SK-N-SH (cell line): Measurements from ENCODE around the gene ZSWIM1. TPM values are rescaled to one million over a fixed set of nuclear protein-coding genes. Genes with fewer than 3 reads are reported as not detected.

Experiments
- CTCF ChIA-PET: fragments of 300-600, 350-600 bp; formaldehyde crosslinking; extraction: SDS; loops from one replicate; lab custom pipeline; 2021; lab: Yijun Ruan, JAX
- POLR2A ChIA-PET: fragments of 350-600 bp; sonication (Branson Sonifier 250); formaldehyde crosslinking; extraction: SDS; loops from one replicate; lab custom pipeline; 2020; ENCODE audit warnings: antibody characterized with exemption, inconsistent platforms; lab: Yijun Ruan, JAX
- DNase-seq: peaks from one replicate; pipeline ENCODE4 v3.0.0; 2012
- H2AFZ ChIP-seq: fragments of 200-600 bp; sonication (generic); 2 replicates; pipeline ENCODE4 v1.8.1; 2016; ENCODE audit warnings: antibody characterized with exemption, mild to moderate bottlenecking, low read depth
- H3F3A ChIP-seq: fragments of 200-600 bp; sonication (generic); replicated peaks from 2 replicates; pipeline ENCODE3; 2016; ENCODE audit warnings: antibody characterized with exemption, mild to moderate bottlenecking; ENCODE audit not compliant: insufficient read depth
- H3K27ac ChIP-seq, 2 experiments: fragments of 200-500 bp in 1 of 2; fragments of 200-600 bp in 1 of 2; sonication (Bioruptor generic) in 1 of 2; sonication (generic), shearing (Covaris generic) in 1 of 2; 2 replicates each; pipeline versions ENCODE4 v1.5.1 to v1.6.1; 2014 to 2016; ENCODE audit warnings: low read depth in 2 of 2, inconsistent platforms in 1 of 2, low read length in 1 of 2, mild to moderate bottlenecking in 1 of 2, mixed read lengths in 1 of 2
- H3K27me3 ChIP-seq: fragments of 200-600 bp; sonication (generic), shearing (Covaris generic); 2 replicates; pipeline ENCODE4 v1.6.1; 2016; ENCODE audit warnings: mixed run types; ENCODE audit not compliant: insufficient read depth
- H3K36me3 ChIP-seq, 2 experiments: fragments of 200-500 bp in 1 of 2; fragments of 200-600 bp in 1 of 2; sonication (Bioruptor generic) in 1 of 2; sonication (generic) in 1 of 2; replicated peaks in 1 of 2; 2 replicates each; pipeline versions ENCODE3 to v1.5.1; 2014 to 2016; ENCODE audit warnings: low read length in 1 of 2, mild to moderate bottlenecking in 1 of 2; ENCODE audit not compliant: insufficient read depth in 2 of 2, control insufficient read depth in 1 of 2
- H3K4me1 ChIP-seq, 2 experiments: fragments of 200-500 bp in 1 of 2; fragments of 200-600 bp in 1 of 2; sonication (Bioruptor generic) in 1 of 2; sonication (generic), shearing (Covaris generic) in 1 of 2; 2 replicates each; pipeline versions ENCODE4 v1.5.1 to v1.6.1; 2014 to 2016; ENCODE audit warnings: low read depth in 1 of 2, low read length in 1 of 2, mixed run types in 1 of 2; ENCODE audit not compliant: insufficient read depth in 2 of 2, control insufficient read depth in 1 of 2
- H3K4me2 ChIP-seq: fragments of 200-600 bp; sonication (generic), shearing (Covaris generic); 2 replicates; pipeline ENCODE4 v1.6.1; 2017; ENCODE audit warnings: mixed run types
- H3K4me3 ChIP-seq, 2 experiments: fragments of 200-500 bp in 1 of 2; fragments of 200-600 bp in 1 of 2; sonication (Bioruptor generic) in 1 of 2; sonication (generic), shearing (Covaris generic) in 1 of 2; 2 replicates each; pipeline versions ENCODE4 v1.5.1 to v1.8.1; 2014 to 2016; ENCODE audit warnings: low read depth in 2 of 2, inconsistent platforms in 1 of 2, low read length in 1 of 2, mild to moderate bottlenecking in 1 of 2, mixed read lengths in 1 of 2, moderate library complexity in 1 of 2
- H3K79me2 ChIP-seq: fragments of 200-600 bp; sonication (generic); 2 replicates; pipeline ENCODE4 v1.8.1; 2017; ENCODE audit warnings: mild to moderate bottlenecking; ENCODE audit not compliant: insufficient read depth
- H3K9ac ChIP-seq: fragments of 200-600 bp; sonication (generic); 2 replicates; pipeline ENCODE4 v1.6.1; 2017; ENCODE audit warnings: mixed run types
- H3K9me2 ChIP-seq: fragments of 200-600 bp; sonication (generic); 2 replicates; pipeline ENCODE4 v1.6.1; 2017; ENCODE audit warnings: mixed run types
- H3K9me3 ChIP-seq: fragments of 200-600 bp; sonication (generic); 2 replicates; pipeline ENCODE4 v1.6.1; 2017; ENCODE audit warnings: mixed run types, mild to moderate bottlenecking, moderate library complexity
- H4K20me1 ChIP-seq: fragments of 200-600 bp; sonication (generic); 2 replicates; pipeline ENCODE4 v1.6.1; 2017; ENCODE audit warnings: mild to moderate bottlenecking, mixed run types; ENCODE audit not compliant: insufficient read depth
- CHD2 ChIP-seq: fragments of 150-350 bp; IDR thresholded peaks from 2 replicates; pipeline ENCODE4 v1.6.1; 2018; ENCODE audit warnings: low read length; ENCODE audit not compliant: partially characterized antibody
- ELF1 ChIP-seq: IDR thresholded peaks from 2 replicates; pipeline ENCODE4 v1.4.0; 2012
- EP300 ChIP-seq, 2 experiments: IDR thresholded peaks; 2 replicates each; pipeline versions ENCODE4 v1.4.0 to v1.6.1; 2012; ENCODE audit warnings: borderline replicate concordance in 1 of 2, low read depth in 1 of 2, low read length in 1 of 2
- EZH2phosphoT487 ChIP-seq: fragments of 200-600 bp; sonication (generic); IDR thresholded peaks from 2 replicates; pipeline ENCODE4 v1.6.1; 2017; ENCODE audit warnings: low read depth, mixed run types, mild to moderate bottlenecking, antibody characterized with exemption, moderate library complexity, borderline replicate concordance
- FOSL2 ChIP-seq: IDR thresholded peaks from 2 replicates; pipeline ENCODE4 v1.4.0; 2012; ENCODE audit warnings: low read depth, mild to moderate bottlenecking, moderate library complexity, borderline replicate concordance
- GATA2 ChIP-seq: sonication (generic); formaldehyde crosslinking; IDR thresholded peaks from 2 replicates; pipeline ENCODE4 v1.5.0; 2020; ENCODE audit warnings: mild to moderate bottlenecking, missing genetic modification reagents
- JUND ChIP-seq: IDR thresholded peaks from 2 replicates; pipeline ENCODE4 v1.4.0; 2012
- NRF1 ChIP-seq: IDR thresholded peaks from 2 replicates; pipeline ENCODE4 v1.6.1; 2012; ENCODE audit warnings: low read depth, mild to moderate bottlenecking, low read length
- RAD21 ChIP-seq: IDR thresholded peaks from 2 replicates; pipeline ENCODE4 v1.6.1; 2012; ENCODE audit warnings: mild to moderate bottlenecking, low read length
- RFX5 ChIP-seq: IDR thresholded peaks from 2 replicates; pipeline ENCODE4 v1.6.1; 2012; ENCODE audit warnings: mild to moderate bottlenecking, improper control_type of control experiment, low read length
- RXRA ChIP-seq: IDR thresholded peaks from 2 replicates; pipeline ENCODE4 v1.4.0; 2012; ENCODE audit warnings: low read depth, mild to moderate bottlenecking, borderline replicate concordance
- SIN3A ChIP-seq: IDR thresholded peaks from 2 replicates; pipeline ENCODE4 v1.6.1; 2012; ENCODE audit warnings: low read depth, mild to moderate bottlenecking, low read length, moderate library complexity, borderline replicate concordance
- SMC3 ChIP-seq: IDR thresholded peaks from 2 replicates; pipeline ENCODE4 v1.6.1; 2012; ENCODE audit warnings: low read depth, low read length, improper control_type of control experiment
- TCF12 ChIP-seq: IDR thresholded peaks from 2 replicates; pipeline ENCODE4 v1.4.0; 2012
- YY1 ChIP-seq: IDR thresholded peaks from 2 replicates; pipeline ENCODE4 v1.4.0; 2012; ENCODE audit warnings: low read depth, mild to moderate bottlenecking
- polyA plus RNA-seq, 3 experiments: library from polyadenylated mRNA; depleted of rRNA; stranded (reverse); fragments of >200 nt; gene quantifications; 2 replicates each; pipeline ENCODE4 v1.2.3, GENCODE V29; 2012
- TF ChIP-seq, protein P1 (sequence below): IDR thresholded peaks from 2 replicates; pipeline ENCODE4; 2012
- TF ChIP-seq, protein P2 (sequence below): IDR thresholded peaks from 2 replicates; pipeline ENCODE4 v1.4.0; 2012; ENCODE audit warnings: low read depth
- TF ChIP-seq, protein P3 (sequence below): IDR thresholded peaks from 2 replicates; pipeline ENCODE4 v1.4.0; 2012; ENCODE audit warnings: low read depth, borderline replicate concordance

Gene ZSWIM1
- polyA plus RNA-seq, 1 of the 3 experiments (the other 2 are of a cell fraction) = 1.8 TPM

DNA sequence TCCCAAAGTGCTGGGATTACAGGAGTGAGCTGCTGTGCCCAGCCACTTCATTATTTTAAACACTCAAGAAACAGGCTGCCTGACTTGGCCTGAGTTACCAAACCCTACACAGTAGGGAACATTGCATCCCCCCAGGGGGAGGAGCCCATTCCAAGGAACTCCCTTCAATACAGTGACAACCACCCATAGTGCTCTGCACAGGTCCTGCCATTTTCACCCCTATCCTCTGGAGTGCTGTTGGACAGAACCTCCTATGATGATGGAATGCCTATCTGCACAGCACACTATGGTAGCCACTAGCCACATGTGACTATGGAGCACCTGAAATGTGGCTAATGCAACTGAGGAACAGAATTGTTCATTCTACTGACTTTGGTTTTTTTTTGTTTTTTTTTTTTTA lies 35.6 kb upstream of the ZSWIM1 start:
- H3K79me2 ChIP-seq = peaks cover 4% of the 10 kb centered on the region; the same call in 1 of the 2 replicates
- no peak overlapping the region for H3K4me3 ChIP-seq
- H3K9ac ChIP-seq = no peak overlapping the region
- ChIA-PET POLR2A (no interaction called here), CTCF (interaction anchor here (1.2 kb wide), 1 partner anchor 125 kb away, joined by 4 read pairs; no protein-coding TSS in a partner anchor)
- H3F3A ChIP-seq = peaks cover 3% of the 10 kb centered on the region
- no peaks in the 10 kb centered on the region for H3K9me2 ChIP-seq
- DNase-seq = no peak
- H3K9me3 ChIP-seq = no peaks in the 10 kb centered on the region
- H3K27me3 ChIP-seq = no peaks in the 10 kb centered on the region
- H4K20me1 ChIP-seq = no peaks in the 10 kb centered on the region
- H3K27ac ChIP-seq = no peak overlapping the region
- peaks cover 30 to 43% of the 10 kb centered on the region in 2 experiments for H3K36me3 ChIP-seq
- no peaks in the 10 kb centered on the region for H3K4me1 ChIP-seq
- H2AFZ ChIP-seq = no peak overlapping the region
- TF ChIP-seq, protein P1, sequence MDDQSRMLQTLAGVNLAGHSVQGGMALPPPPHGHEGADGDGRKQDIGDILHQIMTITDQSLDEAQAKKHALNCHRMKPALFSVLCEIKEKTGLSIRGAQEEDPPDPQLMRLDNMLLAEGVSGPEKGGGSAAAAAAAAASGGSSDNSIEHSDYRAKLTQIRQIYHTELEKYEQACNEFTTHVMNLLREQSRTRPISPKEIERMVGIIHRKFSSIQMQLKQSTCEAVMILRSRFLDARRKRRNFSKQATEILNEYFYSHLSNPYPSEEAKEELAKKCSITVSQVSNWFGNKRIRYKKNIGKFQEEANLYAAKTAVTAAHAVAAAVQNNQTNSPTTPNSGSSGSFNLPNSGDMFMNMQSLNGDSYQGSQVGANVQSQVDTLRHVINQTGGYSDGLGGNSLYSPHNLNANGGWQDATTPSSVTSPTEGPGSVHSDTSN = no peak
- TF ChIP-seq SMC3 (no peak), EP300 (IDR thresholded peaks at IDR 0.05; ENCODE audit: borderline replicate concordance in 1 of 2, low read depth in 1 of 2, low read length in 1 of 2) (no peak), JUND (no peak), FOSL2 (no peak), RXRA (no peak), EZH2phosphoT487 (no peak), SIN3A (no peak), RAD21 (no peak), TCF12 (no peak), CHD2 (no peak), YY1 (no peak), RFX5 (no peak), ELF1 (no peak), GATA2 (no peak), NRF1 (no peak)
- TF ChIP-seq, protein P2, sequence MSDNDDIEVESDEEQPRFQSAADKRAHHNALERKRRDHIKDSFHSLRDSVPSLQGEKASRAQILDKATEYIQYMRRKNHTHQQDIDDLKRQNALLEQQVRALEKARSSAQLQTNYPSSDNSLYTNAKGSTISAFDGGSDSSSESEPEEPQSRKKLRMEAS = no peak
- TF ChIP-seq, protein P3, sequence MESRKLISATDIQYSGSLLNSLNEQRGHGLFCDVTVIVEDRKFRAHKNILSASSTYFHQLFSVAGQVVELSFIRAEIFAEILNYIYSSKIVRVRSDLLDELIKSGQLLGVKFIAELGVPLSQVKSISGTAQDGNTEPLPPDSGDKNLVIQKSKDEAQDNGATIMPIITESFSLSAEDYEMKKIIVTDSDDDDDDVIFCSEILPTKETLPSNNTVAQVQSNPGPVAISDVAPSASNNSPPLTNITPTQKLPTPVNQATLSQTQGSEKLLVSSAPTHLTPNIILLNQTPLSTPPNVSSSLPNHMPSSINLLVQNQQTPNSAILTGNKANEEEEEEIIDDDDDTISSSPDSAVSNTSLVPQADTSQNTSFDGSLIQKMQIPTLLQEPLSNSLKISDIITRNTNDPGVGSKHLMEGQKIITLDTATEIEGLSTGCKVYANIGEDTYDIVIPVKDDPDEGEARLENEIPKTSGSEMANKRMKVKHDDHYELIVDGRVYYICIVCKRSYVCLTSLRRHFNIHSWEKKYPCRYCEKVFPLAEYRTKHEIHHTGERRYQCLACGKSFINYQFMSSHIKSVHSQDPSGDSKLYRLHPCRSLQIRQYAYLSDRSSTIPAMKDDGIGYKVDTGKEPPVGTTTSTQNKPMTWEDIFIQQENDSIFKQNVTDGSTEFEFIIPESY = no peak
- H3K4me2 ChIP-seq = no peak overlapping the region
